Neural progenitor cell (in vitro differentiated cells): ENCODE measurements around the gene LRRC56. TPM values are rescaled to one million over a fixed set of nuclear protein-coding genes. Genes with fewer than 3 reads are reported as not detected.

ENCODE experiments used
- DNase-seq: peaks from one replicate; pipeline ENCODE4 v3.0.0-alpha.2; 2016; ENCODE audit warnings: low spot score
- H2AFZ ChIP-seq: fragments of 200-600 bp; sonication (generic); replicated peaks from 2 replicates; pipeline ENCODE4 v1.6.1; 2016; ENCODE audit warnings: antibody characterized with exemption
- H3F3A ChIP-seq: fragments of 200-600 bp; sonication (generic); 2 replicates; pipeline ENCODE4 v1.6.1; 2016; ENCODE audit warnings: antibody characterized with exemption, low read depth
- H3K27ac ChIP-seq: fragments of 200-600 bp; sonication (generic); 2 replicates; pipeline ENCODE4 v1.5.1; 2016; ENCODE audit warnings: mild to moderate bottlenecking
- H3K27me3 ChIP-seq: fragments of 200-600 bp; sonication (generic); 2 replicates; pipeline ENCODE4 v1.6.1; 2016; ENCODE audit warnings: mild to moderate bottlenecking, moderate library complexity
- H3K36me3 ChIP-seq: fragments of 200-600 bp; sonication (generic); 2 replicates; pipeline ENCODE4 v1.5.1; 2016
- H3K4me1 ChIP-seq: fragments of 200-600 bp; sonication (generic); 2 replicates; pipeline ENCODE4 v1.6.1; 2016; ENCODE audit warnings: mixed run types
- H3K4me2 ChIP-seq: fragments of 200-600 bp; sonication (generic); 2 replicates; pipeline ENCODE4 v1.6.1; 2016
- H3K4me3 ChIP-seq: fragments of 200-600 bp; sonication (generic); 2 replicates; pipeline ENCODE4 v1.5.1; 2016
- H3K79me2 ChIP-seq: fragments of 200-600 bp; sonication (generic); 2 replicates; pipeline ENCODE4 v1.6.1; 2016; ENCODE audit warnings: low read depth
- H3K9ac ChIP-seq: fragments of 200-600 bp; sonication (generic); 2 replicates; pipeline ENCODE4 v1.6.1; 2016
- H3K9me3 ChIP-seq: fragments of 200-600 bp; sonication (generic); 2 replicates; pipeline ENCODE4 v1.5.1; 2016; ENCODE audit warnings: low read depth
- H4K20me1 ChIP-seq: fragments of 200-600 bp; sonication (generic); 2 replicates; pipeline ENCODE4 v1.6.1; 2016; ENCODE audit warnings: low read depth
- H3K27ac Mint-ChIP-seq: 3 replicates; pipeline ENCODE4 v1.8.0; 2021; ENCODE audit warnings: mixed read lengths
- H3K27me3 Mint-ChIP-seq: 2 replicates; pipeline ENCODE4 v1.8.0; 2022; ENCODE audit warnings: low read depth, mild to moderate bottlenecking, inconsistent platforms, moderate library complexity, mixed read lengths; ENCODE audit not compliant: insufficient read depth
- H3K36me3 Mint-ChIP-seq: 3 replicates; pipeline ENCODE4 v1.8.0; 2021; ENCODE audit warnings: mixed read lengths
- H3K4me1 Mint-ChIP-seq: 3 replicates; pipeline ENCODE4 v1.8.0; 2021; ENCODE audit warnings: mixed read lengths
- H3K4me3 Mint-ChIP-seq: 3 replicates; pipeline ENCODE4 v1.8.0; 2021; ENCODE audit warnings: mild to moderate bottlenecking, moderate library complexity, mixed read lengths
- H3K9me3 Mint-ChIP-seq: 3 replicates; pipeline ENCODE4 v1.8.0; 2020; ENCODE audit warnings: mixed read lengths
- CTCF ChIP-seq: fragments of 200-600 bp; sonication (generic); IDR thresholded peaks from 2 replicates; pipeline ENCODE4 v1.5.1; 2017; ENCODE audit warnings: antibody characterized with exemption, mild to moderate bottlenecking
- EZH2 ChIP-seq: fragments of 200-600 bp; sonication (generic); IDR thresholded peaks from 2 replicates; pipeline ENCODE4 v1.6.1; 2017; ENCODE audit warnings: antibody characterized with exemption, mild to moderate bottlenecking, moderate library complexity
- EZH2phosphoT487 ChIP-seq: fragments of 200-600 bp; sonication (generic); IDR thresholded peaks from 2 replicates; pipeline ENCODE4 v1.6.1; 2017; ENCODE audit warnings: antibody characterized with exemption
- total RNA-seq: library from RNA; depleted of rRNA; stranded (reverse); fragments of >200 nt; gene quantifications from 2 replicates; pipeline ENCODE4 v1.2.3, GENCODE V29; 2015; ENCODE audit warnings: low replicate concordance

Gene LRRC56
- 0.45 and 1.4 TPM in 2 replicates for total RNA-seq

- Histone ChIP-seq H3K4me3 (peak within 1 kb of the TSS; percentile 94), H3K27me3 (peaks cover 31% of the 10 kb centered on the region), H3F3A (peaks cover 30% of the 10 kb centered on the region), H3K27ac (no peak within 1 kb of the TSS), H3K9ac (no peak within 1 kb of the TSS), H3K9me3 (no peaks in the 10 kb centered on the region), H3K79me2 (peaks cover 13% of the 10 kb centered on the region), H3K4me2 (peak within 1 kb of the TSS; percentile 94), H3K36me3 (no peaks in the 10 kb centered on the region), H4K20me1 (peaks cover 23% of the 10 kb centered on the region), H3K4me1 (peaks cover 20% of the 10 kb centered on the region), H2AFZ (no peak within 1 kb of the TSS)
- Mint-ChIP-seq H3K9me3 (no peaks in the 10 kb centered on the region), H3K4me1 (peaks cover 14% of the 10 kb centered on the region), H3K27me3 (peaks cover 2% of the 10 kb centered on the region), H3K27ac (no peak within 1 kb of the TSS), H3K36me3 (no peaks in the 10 kb centered on the region), H3K4me3 (peak within 1 kb of the TSS; percentile 95)
- TF ChIP-seq CTCF (no peak), EZH2 (peak; percentile 80), EZH2phosphoT487 (peak; percentile 65)
- peak; percentile 92 for DNase-seq
Observed at GRCh38 chr11:536841-537621, at the start of gene LRRC56. Gene LRRC56 (plus strand): TSS chr11:537527. CDS start chr11:540685, 3,158 bp downstream.

- H3K9me3 Mint-ChIP-seq = peaks cover 9% of the 10 kb centered on the region
- Histone ChIP-seq H3K27ac (no peak overlapping the region), H3K4me2 (no peak overlapping the region), H3K9ac (no peak overlapping the region), H3K4me1 (no peaks in the 10 kb centered on the region), H3K79me2 (no peaks in the 10 kb centered on the region), H3F3A (peaks cover 3% of the 10 kb centered on the region), H4K20me1 (no peaks in the 10 kb centered on the region), H3K36me3 (no peaks in the 10 kb centered on the region), H3K9me3 (no peaks in the 10 kb centered on the region), H3K27me3 (no peaks in the 10 kb centered on the region), H3K4me3 (no peak overlapping the region), H2AFZ (no peak overlapping the region)
- no peak for DNase-seq
- H3K36me3 Mint-ChIP-seq = peaks cover 7% of the 10 kb centered on the region
- H3K27me3 Mint-ChIP-seq = no peaks in the 10 kb centered on the region
- TF ChIP-seq EZH2phosphoT487 = no peak
- no peak for TF ChIP-seq EZH2
- TF ChIP-seq CTCF = no peak
- H3K4me1 Mint-ChIP-seq = no peaks in the 10 kb centered on the region
- H3K27ac Mint-ChIP-seq = no peak overlapping the region
- H3K4me3 Mint-ChIP-seq = no peak overlapping the region
Observed at GRCh38 chr11:487571-488021, 49.7 kb upstream of the LRRC56 start.

GRCh38 chr11:488062-488461 lies 49.3 kb upstream of the LRRC56 start:
- Mint-ChIP-seq H3K27me3 (no peaks in the 10 kb centered on the region), H3K4me1 (no peaks in the 10 kb centered on the region), H3K27ac (no peak overlapping the region), H3K9me3 (peaks cover 9% of the 10 kb centered on the region), H3K4me3 (no peak overlapping the region), H3K36me3 (peaks cover 7% of the 10 kb centered on the region)
- Histone ChIP-seq H3K27ac (no peak overlapping the region), H3K27me3 (no peaks in the 10 kb centered on the region), H2AFZ (no peak overlapping the region), H3K79me2 (no peaks in the 10 kb centered on the region), H3F3A (peaks cover 3% of the 10 kb centered on the region), H3K9ac (no peak overlapping the region), H3K4me2 (no peak overlapping the region), H3K9me3 (no peaks in the 10 kb centered on the region), H3K4me3 (no peak overlapping the region), H3K36me3 (no peaks in the 10 kb centered on the region), H4K20me1 (no peaks in the 10 kb centered on the region), H3K4me1 (no peaks in the 10 kb centered on the region)
- DNase-seq = no peak
- TF ChIP-seq CTCF = no peak
- TF ChIP-seq EZH2 = no peak
- TF ChIP-seq EZH2phosphoT487 = no peak
